ENCODE data around the gene PHLDA3. TPM values are rescaled to one million over a fixed set of nuclear protein-coding genes. Genes with fewer than 3 reads are reported as not detected.

PHLDA3 gene
- total RNA-seq, 4 donors from 2014 or later: 63.0 to 110 (median 72.1) TPM

DNA sequence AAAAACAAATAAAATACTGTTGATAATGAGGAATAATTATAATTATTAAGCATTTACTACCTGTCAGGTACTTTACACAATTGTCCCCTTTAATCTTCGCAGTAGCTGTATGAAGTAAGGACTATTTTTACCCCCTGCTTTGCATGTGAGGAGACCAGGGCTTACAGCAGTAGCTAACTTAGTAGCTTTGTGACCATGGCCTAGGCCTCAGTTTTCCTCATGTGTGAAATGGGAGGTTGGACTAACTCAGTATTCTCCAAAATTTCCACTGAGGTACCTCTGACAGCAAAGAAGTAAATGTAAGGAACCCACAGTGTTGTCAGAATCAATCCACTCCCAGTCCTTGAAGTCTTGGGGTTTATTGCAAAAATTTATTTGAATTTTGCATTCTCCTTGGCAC is 41.7 kb upstream of the PHLDA3 start:
- no peak for DNase-seq (ENCODE audit: low spot score in 2 of 2)
- no peak for TF ChIP-seq POLR2A (IDR thresholded peaks at IDR 0.05)
- TF ChIP-seq, protein P1, sequence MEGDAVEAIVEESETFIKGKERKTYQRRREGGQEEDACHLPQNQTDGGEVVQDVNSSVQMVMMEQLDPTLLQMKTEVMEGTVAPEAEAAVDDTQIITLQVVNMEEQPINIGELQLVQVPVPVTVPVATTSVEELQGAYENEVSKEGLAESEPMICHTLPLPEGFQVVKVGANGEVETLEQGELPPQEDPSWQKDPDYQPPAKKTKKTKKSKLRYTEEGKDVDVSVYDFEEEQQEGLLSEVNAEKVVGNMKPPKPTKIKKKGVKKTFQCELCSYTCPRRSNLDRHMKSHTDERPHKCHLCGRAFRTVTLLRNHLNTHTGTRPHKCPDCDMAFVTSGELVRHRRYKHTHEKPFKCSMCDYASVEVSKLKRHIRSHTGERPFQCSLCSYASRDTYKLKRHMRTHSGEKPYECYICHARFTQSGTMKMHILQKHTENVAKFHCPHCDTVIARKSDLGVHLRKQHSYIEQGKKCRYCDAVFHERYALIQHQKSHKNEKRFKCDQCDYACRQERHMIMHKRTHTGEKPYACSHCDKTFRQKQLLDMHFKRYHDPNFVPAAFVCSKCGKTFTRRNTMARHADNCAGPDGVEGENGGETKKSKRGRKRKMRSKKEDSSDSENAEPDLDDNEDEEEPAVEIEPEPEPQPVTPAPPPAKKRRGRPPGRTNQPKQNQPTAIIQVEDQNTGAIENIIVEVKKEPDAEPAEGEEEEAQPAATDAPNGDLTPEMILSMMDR (IDR thresholded peaks at IDR 0.05): no peak
- WGBS, 2 donors: 92 to 100% methylated on average over 1 of the region's 1 CpG
- intact Hi-C loops (cut with DNase I; ENCODE audit: low total_unique reads): loop anchor here (10.0 kb wide), 1 partner anchor 66 kb away; no protein-coding TSS in a partner anchor
- no peak overlapping the region for H3K4me3 ChIP-seq (ENCODE audit: low read depth, poor library complexity, severe bottlenecking)

DNA sequence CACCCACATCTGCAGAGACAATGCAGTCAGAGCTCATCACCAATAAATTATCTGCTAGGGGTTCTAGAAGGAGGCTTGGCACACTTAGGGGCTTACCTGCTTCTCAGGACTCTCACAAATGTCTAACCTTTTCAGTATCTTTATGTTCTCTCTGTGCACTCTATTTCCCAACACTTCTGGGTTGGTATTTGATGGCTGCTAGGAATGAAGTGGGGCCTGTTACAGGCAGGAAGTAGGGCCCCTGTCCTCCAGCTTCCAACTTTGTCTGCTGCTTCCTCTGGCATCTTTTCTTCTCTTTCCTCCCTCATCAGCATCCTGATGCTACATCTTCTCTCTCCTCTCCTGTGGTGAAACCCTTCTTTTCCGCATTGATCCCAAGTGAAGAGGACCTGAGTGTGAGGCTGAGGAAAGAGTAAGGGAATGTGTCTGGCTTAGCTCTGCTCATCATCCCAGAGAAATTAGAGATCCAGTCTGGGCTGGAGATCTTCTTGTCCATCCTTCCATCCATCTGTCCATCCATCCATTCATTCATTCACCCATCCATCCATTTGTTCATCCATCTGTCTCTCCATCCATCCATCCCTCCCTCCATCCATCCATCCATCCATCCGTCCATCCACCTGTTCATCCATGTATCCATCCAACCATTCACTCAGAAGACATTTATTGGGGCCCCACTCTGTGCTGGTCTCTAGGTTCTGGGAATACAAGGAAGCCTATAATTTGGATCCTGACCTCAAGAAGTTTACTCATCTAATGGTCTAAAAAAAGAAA is 40.8 kb upstream of the PHLDA3 start:
- H3K4me3 ChIP-seq (ENCODE audit: low read depth, poor library complexity, severe bottlenecking): no peak overlapping the region
- intact Hi-C loops (cut with DNase I; ENCODE audit: low total_unique reads): loop anchor here (10.0 kb wide), 1 partner anchor 65 kb away; no protein-coding TSS in a partner anchor
- no peak for DNase-seq (ENCODE audit: low spot score in 2 of 2)
- no peak for TF ChIP-seq POLR2A (IDR thresholded peaks at IDR 0.05)
- TF ChIP-seq, protein P1 (IDR thresholded peaks at IDR 0.05): no peak
- WGBS, 2 donors: 93 to 98% methylated on average over 2 of the region's 2 CpGs

DNA sequence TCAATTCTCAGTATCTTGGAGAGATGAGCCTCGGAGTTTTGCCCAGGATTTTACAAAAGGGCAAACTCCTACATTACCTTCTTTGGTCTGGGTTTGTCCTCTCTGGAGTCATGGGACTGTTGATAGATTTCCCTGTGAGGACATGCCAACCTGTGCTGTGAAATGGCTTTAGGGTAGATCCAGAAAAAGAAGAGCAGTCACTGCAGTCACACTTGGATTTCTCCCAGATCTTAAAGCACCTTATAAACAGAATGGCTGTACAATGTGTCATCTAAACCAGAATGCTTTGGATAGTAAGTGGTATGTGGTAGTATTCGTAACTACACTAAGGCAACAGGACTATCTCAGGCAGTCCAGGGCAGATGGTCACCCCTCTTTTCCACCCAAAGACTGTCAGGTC is 39.8 kb upstream of the PHLDA3 start:
- TF ChIP-seq, protein P1 (IDR thresholded peaks at IDR 0.05): no peak
- no peak for TF ChIP-seq POLR2A (IDR thresholded peaks at IDR 0.05)
- H3K4me3 ChIP-seq (ENCODE audit: low read depth, poor library complexity, severe bottlenecking): no peak overlapping the region
- DNase-seq (ENCODE audit: low spot score in 2 of 2): no peak
- 49 to 81% methylated on average over 2 of the region's 2 CpGs for WGBS, 2 donors
- intact Hi-C loops (cut with DNase I; ENCODE audit: low total_unique reads): no loop called here

DNA sequence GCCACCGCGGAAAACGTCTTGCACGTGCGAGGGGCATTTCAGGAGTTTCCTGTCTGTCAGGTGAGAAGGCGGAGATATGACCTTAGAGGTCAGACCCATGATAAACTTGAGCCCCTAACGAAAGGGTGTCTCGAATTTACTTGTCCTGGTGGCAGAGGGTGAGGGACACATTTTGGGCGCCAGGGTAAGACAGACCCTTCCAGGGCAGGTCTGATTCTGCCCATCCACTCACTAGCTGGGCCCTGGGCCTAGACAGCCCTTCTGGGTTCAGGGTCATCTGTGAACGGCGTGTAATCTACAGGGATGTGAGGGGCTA is 38.3 kb upstream of the PHLDA3 start:
- intact Hi-C loops (cut with DNase I; ENCODE audit: low total_unique reads): no loop called here
- TF ChIP-seq, protein P1 (IDR thresholded peaks at IDR 0.05): no peak
- no peak for TF ChIP-seq POLR2A (IDR thresholded peaks at IDR 0.05)
- 25 to 33% methylated on average over 11 of the region's 11 CpGs for WGBS, 2 donors
- no peak for DNase-seq (ENCODE audit: low spot score in 2 of 2)
- no peak overlapping the region for H3K4me3 ChIP-seq (ENCODE audit: low read depth, poor library complexity, severe bottlenecking)

DNA sequence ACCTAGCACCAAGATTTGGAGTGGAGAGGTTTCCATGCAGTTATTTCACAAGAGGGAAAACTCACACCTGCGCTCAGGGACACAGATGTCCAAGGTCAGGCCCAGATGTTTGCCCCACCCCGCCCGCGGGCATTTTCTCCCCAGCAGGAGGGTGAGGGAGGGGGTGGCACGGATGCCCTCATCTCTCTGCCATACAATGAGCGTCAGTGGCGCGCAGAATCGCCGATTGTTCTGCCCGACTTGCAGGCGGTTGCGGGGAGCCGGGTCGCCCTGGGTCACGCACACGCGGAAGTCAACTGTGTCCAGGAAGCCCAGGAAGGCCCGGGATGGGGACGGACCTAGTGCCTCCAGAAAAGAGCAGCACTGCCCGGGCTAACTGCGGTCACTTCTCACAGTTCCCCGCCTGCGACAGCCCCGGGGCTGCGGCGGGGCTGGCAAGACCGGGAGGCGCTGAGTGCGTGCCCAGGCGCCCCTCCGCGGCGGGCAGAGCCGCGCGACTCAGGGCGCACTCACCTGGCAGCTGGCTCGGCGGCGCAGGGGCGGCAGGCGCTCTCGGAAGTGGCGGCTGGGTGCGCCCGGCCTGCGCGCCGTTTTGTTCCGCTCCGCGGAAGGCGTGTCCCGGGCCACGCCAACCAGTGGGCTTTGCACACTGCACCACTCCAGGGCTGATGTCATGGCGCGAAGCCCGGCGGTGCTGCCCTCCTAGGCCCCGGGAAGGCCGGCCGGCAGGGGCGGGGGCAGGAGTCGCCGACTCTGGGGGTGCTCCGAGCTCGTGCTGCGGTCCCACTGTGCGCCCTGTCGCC is 37.8 kb upstream of the PHLDA3 start, which contains the start of gene CSRP1:
Gene CSRP1 (minus strand): TSS at position 567 of the 803 bp plus-strand sequence. CDS start 10,820 bp downstream, outside the sequence.
- DNase-seq (ENCODE audit: low spot score in 2 of 2): peak; percentile 76 to 96
- TF ChIP-seq POLR2A (IDR thresholded peaks at IDR 0.05): peak in 1 of 2 donors; percentile 57
- TF ChIP-seq, protein P1 (IDR thresholded peaks at IDR 0.05): no peak

More for the DNA sequence above, 37.8 kb upstream of the PHLDA3 start, which contains the start of gene CSRP1:
- peak within 1 kb of the TSS; percentile 64 for H3K4me3 ChIP-seq (ENCODE audit: low read depth, poor library complexity, severe bottlenecking)
- 0 to 1% methylated on average over 44 to 61 of the region's 71 CpGs for WGBS, 2 donors
- intact Hi-C loops (cut with DNase I; ENCODE audit: low total_unique reads): no loop called here
